IMR-90 (cell line): ENCODE measurements around the gene MCL1. TPM values are rescaled to one million over a fixed set of nuclear protein-coding genes. Genes with fewer than 3 reads are reported as not detected.

Source experiments
- FOS ChIP-seq: fragments of 150-350 bp; IDR thresholded peaks from 2 replicates; pipeline ENCODE4 v1.6.1; 2016; ENCODE audit warnings: low read depth, low read length
- MAZ ChIP-seq: IDR thresholded peaks from 2 replicates; pipeline ENCODE4 v1.6.1; 2012; ENCODE audit warnings: low read depth, mild to moderate bottlenecking, low read length, improper control_type of control experiment, moderate library complexity, borderline replicate concordance
- MXI1 ChIP-seq: IDR thresholded peaks from 2 replicates; pipeline ENCODE4 v1.6.1; 2012; ENCODE audit warnings: low read depth, mild to moderate bottlenecking, low read length, moderate library complexity, borderline replicate concordance
- RFX5 ChIP-seq: IDR thresholded peaks from 2 replicates; pipeline ENCODE4 v1.8.0; 2012; ENCODE audit warnings: low read depth, mild to moderate bottlenecking, low read length, moderate library complexity
- USF2 ChIP-seq: fragments of 150-350 bp; IDR thresholded peaks from 2 replicates; pipeline ENCODE4 v1.6.1; 2017; ENCODE audit warnings: mild to moderate bottlenecking, antibody characterized with exemption, low read length, low read depth
- polyA plus RNA-seq, 3 experiments: library from polyadenylated mRNA; depleted of rRNA; stranded (reverse); fragments of >200 nt; gene quantifications; 2 replicates each; pipeline ENCODE4 v1.2.3, GENCODE V29; 2012; ENCODE audit warnings: low replicate concordance in 1 of 3
- total RNA-seq: library from RNA; depleted of rRNA; stranded (reverse); fragments of >200 nt; gene quantifications from 2 replicates; pipeline ENCODE4 v1.2.3, GENCODE V29; 2012

MCL1 gene
- total and polyA plus RNA-seq, 2 of the 4 experiments (the other 2 are of a cell fraction): 79.5 to 142 TPM

- TF ChIP-seq MAZ (no peak), RFX5 (no peak), MXI1 (no peak), USF2 (no peak), FOS (no peak)
These were observed 41.5 kb upstream of the MCL1 start (continued) for GRCh38 chr1:150620919-150621318.
